ENCODE measurements around the gene RETREG3.
"Not testable (repeated sequence)": the region's sequence is repeated elsewhere in the genome, so short reads cannot be mapped to it uniquely, and the experiment has no call there.

DNA sequence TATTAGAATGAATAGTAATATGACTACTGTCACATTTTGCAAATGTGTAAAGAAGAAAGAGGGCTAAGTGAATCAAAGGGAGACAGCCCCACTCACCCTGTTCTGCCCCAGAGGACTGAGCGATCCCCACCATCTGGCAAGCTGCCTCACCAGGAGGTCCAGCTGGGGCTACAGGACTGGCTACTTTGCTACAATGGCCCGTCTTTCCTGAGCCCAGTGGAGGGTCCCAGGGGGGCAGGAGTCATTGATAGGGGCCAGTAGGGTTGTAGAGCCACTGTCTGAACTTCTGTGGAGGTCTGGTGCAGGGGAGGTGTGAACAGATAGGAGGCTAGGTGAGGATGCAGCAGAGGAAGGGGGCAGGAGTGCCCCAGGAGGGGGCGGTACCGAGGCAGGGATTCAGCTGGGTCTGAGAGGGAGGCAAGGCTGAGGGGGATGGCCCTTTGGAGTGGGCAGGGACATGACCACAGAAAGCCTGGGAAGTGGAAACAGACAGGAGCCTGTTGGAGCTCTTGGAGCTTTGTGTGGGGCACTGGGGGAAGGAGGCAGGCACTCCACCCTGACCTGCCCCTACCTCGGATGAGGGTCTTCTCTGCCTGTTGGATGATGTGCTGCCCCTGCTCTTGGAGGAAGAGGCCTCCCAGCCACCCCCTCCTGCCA, 53.1 kb downstream of the RETREG3 start:
- not testable (repeated sequence) for TF ChIP-seq POLR2AphosphoS5 (IDR thresholded peaks at IDR 0.05; ENCODE audit: borderline replicate concordance, low read depth, low read length); FOXP2 (optimal IDR thresholded peaks at IDR 0.05; ENCODE audit: control extremely low read depth, extremely low read length, insufficient read depth)

Measured in SK-N-MC (cell line).